Neutrophil (primary cell): ENCODE results near the gene ATOH8.

Experiments used
- H3K27ac ChIP-seq: fragments of 200-600 bp; sonication (generic); 2 replicates; pipeline ENCODE4 v1.5.1; 2016; ENCODE audit warnings: mild to moderate bottlenecking, moderate library complexity
- H3K27me3 ChIP-seq: fragments of 200-600 bp; sonication (generic); 2 replicates; pipeline ENCODE4 v1.6.0; 2016; ENCODE audit warnings: mild to moderate bottlenecking
- H3K36me3 ChIP-seq: fragments of 200-600 bp; sonication (generic); 2 replicates; pipeline ENCODE4 v1.5.1; 2017
- H3K4me1 ChIP-seq, 2 experiments: fragments of 200-600 bp in 1 of 2; sonication (generic) in 1 of 2; 1 replicate in 1 of 2; 2 replicates in 1 of 2; pipeline versions ENCODE4 v1.5.1 to v1.6.1; 2013 to 2016; ENCODE audit warnings: low read depth in 1 of 2, low read length in 1 of 2, mild to moderate bottlenecking in 1 of 2, moderate library complexity in 1 of 2; ENCODE audit not compliant: control insufficient read depth in 1 of 2, insufficient read depth in 1 of 2
- H3K4me3 ChIP-seq, 2 experiments: fragments of 200-600 bp in 1 of 2; sonication (generic) in 1 of 2; 1 replicate in 1 of 2; 2 replicates in 1 of 2; pipeline ENCODE4 v1.5.1; 2013 to 2016; ENCODE audit warnings: low read depth in 1 of 2, low read length in 1 of 2, mild to moderate bottlenecking in 1 of 2, moderate library complexity in 1 of 2
- H3K9me3 ChIP-seq: fragments of 200-600 bp; sonication (generic); 2 replicates; pipeline ENCODE4 v1.5.1; 2016
- CTCF ChIP-seq: fragments of 200-600 bp; sonication (generic); IDR thresholded peaks from 2 replicates; pipeline ENCODE4 v1.5.1; 2016; ENCODE audit warnings: antibody characterized with exemption

ATOH8 gene

GRCh38 chr2:85716346-85716914 is 37.4 kb upstream of the ATOH8 start:
- no peaks in the 10 kb centered on the region for H3K27me3 ChIP-seq
- no peaks in the 10 kb centered on the region for H3K36me3 ChIP-seq
- TF ChIP-seq CTCF: no peak
- peak overlapping the region; percentile 44 for H3K27ac ChIP-seq
- no peak overlapping the region for H3K4me3 ChIP-seq
- peaks cover 82 to 84% of the 10 kb centered on the region in 2 experiments for H3K4me1 ChIP-seq
- H3K9me3 ChIP-seq: no peaks in the 10 kb centered on the region

GRCh38 chr2:85717308-85718008 is 36.3 kb upstream of the ATOH8 start:
- Histone ChIP-seq H3K4me3 (no peak overlapping the region), H3K36me3 (no peaks in the 10 kb centered on the region), H3K4me1 (peaks cover 72 to 74% of the 10 kb centered on the region in 2 experiments), H3K27me3 (no peaks in the 10 kb centered on the region), H3K27ac (no peak overlapping the region), H3K9me3 (no peaks in the 10 kb centered on the region)
- TF ChIP-seq CTCF: no peak

GRCh38 chr2:85718009-85718391 is 35.8 kb upstream of the ATOH8 start:
- TF ChIP-seq CTCF: no peak
- H3K27ac ChIP-seq: no peak overlapping the region
- no peaks in the 10 kb centered on the region for H3K9me3 ChIP-seq
- no peaks in the 10 kb centered on the region for H3K36me3 ChIP-seq
- H3K4me1 ChIP-seq: peaks cover 67 to 68% of the 10 kb centered on the region in 2 experiments
- no peaks in the 10 kb centered on the region for H3K27me3 ChIP-seq
- H3K4me3 ChIP-seq: no peak overlapping the region

- Histone ChIP-seq H3K27me3 (no peaks in the 10 kb centered on the region), H3K4me3 (no peak overlapping the region), H3K27ac (no peak overlapping the region), H3K9me3 (no peaks in the 10 kb centered on the region), H3K36me3 (no peaks in the 10 kb centered on the region), H3K4me1 (peaks cover 57 to 58% of the 10 kb centered on the region in 2 experiments)
- no peak for TF ChIP-seq CTCF
These were observed 34.8 kb upstream of the ATOH8 start for GRCh38 chr2:85718885-85719492.

- Histone ChIP-seq H3K36me3 (no peaks in the 10 kb centered on the region), H3K27me3 (no peaks in the 10 kb centered on the region), H3K4me3 (no peak overlapping the region), H3K27ac (peak overlapping the region; percentile 54), H3K4me1 (peaks cover 49 to 51% of the 10 kb centered on the region in 2 experiments), H3K9me3 (no peaks in the 10 kb centered on the region)
- no peak for TF ChIP-seq CTCF
These were observed 34.1 kb upstream of the ATOH8 start for GRCh38 chr2:85719609-85720240.
